HepG2 (cell line): ENCODE data around the gene ITGA7. TPM values are rescaled to one million over a fixed set of nuclear protein-coding genes. Genes with fewer than 3 reads are reported as not detected.

Experiments
- ATAC-seq: fragments of 200-7000 bp; cut with Tn5 transposase; 3 replicates; pipeline ENCODE4 v1.9.1; 2020; ENCODE audit warnings: mild to moderate bottlenecking, moderate library complexity
- BruUV-seq: library from RNA; stranded (reverse); fragments of 400-500 nt; replicated peaks from 2 replicates; lab custom pipeline; 2021; lab: Mats Ljungman, UMichigan
- CTCF ChIA-PET: fragments of 300-600 bp; formaldehyde crosslinking; extraction: SDS; loops from one replicate; lab custom pipeline; 2021; ENCODE audit warnings: low total read pairs, inconsistent platforms, low intra/inter-chr PET ratio; lab: Yijun Ruan, JAX
- POLR2A ChIA-PET: fragments of 350-600 bp; sonication (Branson Sonifier 250); formaldehyde crosslinking; loops from one replicate; lab custom pipeline; 2020; ENCODE audit warnings: antibody characterized with exemption, inconsistent platforms; lab: Yijun Ruan, JAX
- DNase-seq: peaks from one replicate; pipeline ENCODE4 v3.0.0-alpha.2; 2015; ENCODE audit warnings: low spot score
- FAIRE-seq: peaks from 3 replicates; lab custom pipeline; 2011; peaks lifted over from hg19 to GRCh38; lab: Jason Lieb, UNC
- H2AFZ ChIP-seq: one replicate; pipeline ENCODE4 v1.6.1; 2011; ENCODE audit warnings: low read length, inconsistent platforms
- H3K27ac ChIP-seq: fragments of 300-600 bp; 3 replicates; pipeline ENCODE4 v1.8.0; 2011; ENCODE audit warnings: mixed run types, mild to moderate bottlenecking, mixed read lengths, low read length, inconsistent platforms; ENCODE audit not compliant: insufficient read depth; ENCODE audit errors: extremely low read length
- H3K27me3 ChIP-seq, 2 experiments: fragments of 200-600 bp in 1 of 2; 2 replicates in 1 of 2; 3 replicates in 1 of 2; pipeline versions ENCODE4 v1.6.0 to v1.8.0; 2011; ENCODE audit warnings: low read length in 2 of 2, mild to moderate bottlenecking in 2 of 2, moderate library complexity in 2 of 2, inconsistent platforms in 1 of 2; ENCODE audit not compliant: insufficient read depth in 2 of 2, control insufficient read depth in 1 of 2
- H3K36me3 ChIP-seq, 2 experiments: fragments of 200-600 bp in 1 of 2; replicated peaks in 1 of 2; 2 replicates in 1 of 2; 3 replicates in 1 of 2; pipeline versions ENCODE4 v1.5.1 to v1.8.0; 2011; ENCODE audit warnings: low read length in 2 of 2, inconsistent platforms in 1 of 2; ENCODE audit not compliant: insufficient read depth in 2 of 2, control insufficient read depth in 1 of 2
- H3K4me1 ChIP-seq: 2 replicates; pipeline ENCODE4 v1.5.1; 2012; ENCODE audit warnings: low read length, inconsistent platforms; ENCODE audit not compliant: insufficient read depth
- H3K4me2 ChIP-seq: 2 replicates; pipeline ENCODE4 v1.6.0; 2011; ENCODE audit warnings: low read depth, low read length, inconsistent platforms
- H3K4me3 ChIP-seq, 3 experiments: fragments of 200-600 bp in 1 of 3; sonication (generic), shearing (Covaris generic) in 1 of 3; replicated peaks in 1 of 3; 2 replicates each; pipeline ENCODE4 v1.5.1; 2011 to 2016; ENCODE audit warnings: low read length in 3 of 3, inconsistent platforms in 2 of 3, low read depth in 2 of 3, mild to moderate bottlenecking in 2 of 3, control low read depth in 1 of 3, mixed read lengths in 1 of 3; ENCODE audit not compliant: insufficient read depth in 1 of 3
- H3K79me2 ChIP-seq: one replicate; pipeline ENCODE4 v1.6.1; 2011; ENCODE audit warnings: low read length, inconsistent platforms; ENCODE audit not compliant: insufficient read depth
- H3K9ac ChIP-seq: 2 replicates; pipeline ENCODE4 v1.6.0; 2011; ENCODE audit warnings: mild to moderate bottlenecking, low read depth, low read length, inconsistent platforms; ENCODE audit not compliant: insufficient read depth
- H3K9me3 ChIP-seq: 2 replicates; pipeline ENCODE4 v1.5.1; 2012; ENCODE audit warnings: mild to moderate bottlenecking, low read length
- H4K20me1 ChIP-seq: 2 replicates; pipeline ENCODE4 v1.6.0; 2011; ENCODE audit warnings: inconsistent platforms, mild to moderate bottlenecking, low read length, moderate library complexity; ENCODE audit not compliant: insufficient read depth
- NFATC3 ChIP-seq: sonication (generic); formaldehyde crosslinking; IDR thresholded peaks from 2 replicates; pipeline ENCODE4 v1.5.1; 2020; ENCODE audit warnings: mild to moderate bottlenecking, missing genetic modification reagents
- SRSF1 ChIP-seq: fragments of 200-400 bp; formaldehyde crosslinking; optimal IDR thresholded peaks from 2 replicates; pipeline ENCODE3; 2017; ENCODE audit warnings: mild to moderate bottlenecking, low read depth, low read length, moderate library complexity
- ZNF431 ChIP-seq: sonication (generic); formaldehyde crosslinking; IDR thresholded peaks from 2 replicates; pipeline ENCODE4 v1.9.0; 2022; ENCODE audit warnings: missing genetic modification reagents, low read depth, mild to moderate bottlenecking, borderline replicate concordance
- WGBS: methylation state at CpG from one replicate; pipeline ENCODE4 v1.1.6; 2017; ENCODE audit warnings: low lambda C conversion rate; 5-methylcytosine and 5-hydroxymethylcytosine counted together
- in situ Hi-C: cut with HindIII; loops from 2 replicates; pipeline ENCODE4 v1.10.0; 2017; ENCODE audit warnings: low pct_unique_long_range_greater_than_20kb; ENCODE audit not compliant: extremely low pct_ligation_motif_present
- intact Hi-C: fragments of 100-400 bp; cut with micrococcal nuclease; formaldehyde crosslinking; loops from one replicate; pipeline ENCODE4 v1.10.0; 2022; ENCODE audit not compliant: unreplicated experiment
- polyA plus RNA-seq, 8 experiments: library from polyadenylated mRNA; depleted of rRNA in 3 of 8; stranded (reverse) in 7 of 8; unstranded in 1 of 8; fragments of >200 nt; fragmentation: Illumina TruSeq in 4 of 8; extraction: Trizol in 4 of 8; gene quantifications; 2 replicates each; pipeline versions ENCODE4 v1.2.1 to v1.2.3, GENCODE V29; 2011 to 2016; ENCODE audit warnings: low read depth in 4 of 8, missing spikeins in 1 of 8, mixed read lengths in 1 of 8; ENCODE audit not compliant: insufficient read depth in 1 of 8
- total RNA-seq, 5 experiments: library from RNA; depleted of rRNA; stranded (reverse); fragments of >200 nt; fragmentation: Illumina TruSeq; extraction: Trizol; gene quantifications; 2 replicates each; pipeline ENCODE4 v1.2.3, GENCODE V29; 2016; ENCODE audit warnings: low read depth in 1 of 5
- TF ChIP-seq, protein P1 (sequence below): sonication (generic); formaldehyde crosslinking; IDR thresholded peaks from 2 replicates; pipeline ENCODE4 v1.4.0; 2020; ENCODE audit warnings: mild to moderate bottlenecking, missing genetic modification reagents
- TF ChIP-seq, protein P2 (sequence below): sonication (generic); formaldehyde crosslinking; IDR thresholded peaks from 2 replicates; pipeline ENCODE4 v1.8.1; 2023; ENCODE audit warnings: mild to moderate bottlenecking, missing genetic modification reagents

Gene ITGA7
- total and polyA plus RNA-seq, 2 of the 13 experiments (the other 11 are each of a cell fraction or from before 2014, with no cell fraction given): 0.65 to 0.75 TPM

DNA sequence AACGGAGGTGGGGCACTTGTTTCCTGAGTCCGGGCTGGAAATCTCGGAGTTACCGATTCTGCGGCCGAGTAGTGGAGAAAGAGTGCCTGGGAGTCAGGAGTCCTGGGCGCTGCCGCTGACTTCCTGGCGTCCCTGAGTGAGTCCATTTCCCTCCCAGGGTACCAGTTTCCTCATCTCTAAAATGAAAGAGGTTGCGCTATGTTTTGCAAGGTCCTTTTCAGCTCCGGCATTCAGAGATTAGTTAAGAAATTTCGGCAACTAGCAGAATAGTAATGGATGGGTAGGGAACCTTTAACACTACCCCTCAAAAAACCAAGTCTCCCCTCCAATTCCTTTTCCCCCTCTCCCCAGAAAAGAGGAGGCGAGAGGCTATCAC lies 8.9 kb upstream of the ITGA7 start:
- H3K27ac ChIP-seq: peak overlapping the region; percentile 81
- no peaks in the 10 kb centered on the region; a peak in 1 of 5 replicates for H3K36me3 ChIP-seq
- CTCF ChIA-PET: no interaction called here
- peaks cover 0 to 11% of the 10 kb centered on the region in 2 experiments; a peak in 2 of 5 replicates for H3K27me3 ChIP-seq
- ATAC-seq (no peak; the same call in 2 of the 3 replicates), DNase-seq (no peak), FAIRE-seq (no peak)
- H3K4me2 ChIP-seq: peak overlapping the region; percentile 72
- no TSS peak for BruUV-seq
- no peaks in the 10 kb centered on the region for H4K20me1 ChIP-seq
- peak overlapping the region; percentile 79 for H2AFZ ChIP-seq
- intact Hi-C loops (no loop called here), in situ Hi-C loops (no loop called here)
- TF ChIP-seq, protein P1, sequence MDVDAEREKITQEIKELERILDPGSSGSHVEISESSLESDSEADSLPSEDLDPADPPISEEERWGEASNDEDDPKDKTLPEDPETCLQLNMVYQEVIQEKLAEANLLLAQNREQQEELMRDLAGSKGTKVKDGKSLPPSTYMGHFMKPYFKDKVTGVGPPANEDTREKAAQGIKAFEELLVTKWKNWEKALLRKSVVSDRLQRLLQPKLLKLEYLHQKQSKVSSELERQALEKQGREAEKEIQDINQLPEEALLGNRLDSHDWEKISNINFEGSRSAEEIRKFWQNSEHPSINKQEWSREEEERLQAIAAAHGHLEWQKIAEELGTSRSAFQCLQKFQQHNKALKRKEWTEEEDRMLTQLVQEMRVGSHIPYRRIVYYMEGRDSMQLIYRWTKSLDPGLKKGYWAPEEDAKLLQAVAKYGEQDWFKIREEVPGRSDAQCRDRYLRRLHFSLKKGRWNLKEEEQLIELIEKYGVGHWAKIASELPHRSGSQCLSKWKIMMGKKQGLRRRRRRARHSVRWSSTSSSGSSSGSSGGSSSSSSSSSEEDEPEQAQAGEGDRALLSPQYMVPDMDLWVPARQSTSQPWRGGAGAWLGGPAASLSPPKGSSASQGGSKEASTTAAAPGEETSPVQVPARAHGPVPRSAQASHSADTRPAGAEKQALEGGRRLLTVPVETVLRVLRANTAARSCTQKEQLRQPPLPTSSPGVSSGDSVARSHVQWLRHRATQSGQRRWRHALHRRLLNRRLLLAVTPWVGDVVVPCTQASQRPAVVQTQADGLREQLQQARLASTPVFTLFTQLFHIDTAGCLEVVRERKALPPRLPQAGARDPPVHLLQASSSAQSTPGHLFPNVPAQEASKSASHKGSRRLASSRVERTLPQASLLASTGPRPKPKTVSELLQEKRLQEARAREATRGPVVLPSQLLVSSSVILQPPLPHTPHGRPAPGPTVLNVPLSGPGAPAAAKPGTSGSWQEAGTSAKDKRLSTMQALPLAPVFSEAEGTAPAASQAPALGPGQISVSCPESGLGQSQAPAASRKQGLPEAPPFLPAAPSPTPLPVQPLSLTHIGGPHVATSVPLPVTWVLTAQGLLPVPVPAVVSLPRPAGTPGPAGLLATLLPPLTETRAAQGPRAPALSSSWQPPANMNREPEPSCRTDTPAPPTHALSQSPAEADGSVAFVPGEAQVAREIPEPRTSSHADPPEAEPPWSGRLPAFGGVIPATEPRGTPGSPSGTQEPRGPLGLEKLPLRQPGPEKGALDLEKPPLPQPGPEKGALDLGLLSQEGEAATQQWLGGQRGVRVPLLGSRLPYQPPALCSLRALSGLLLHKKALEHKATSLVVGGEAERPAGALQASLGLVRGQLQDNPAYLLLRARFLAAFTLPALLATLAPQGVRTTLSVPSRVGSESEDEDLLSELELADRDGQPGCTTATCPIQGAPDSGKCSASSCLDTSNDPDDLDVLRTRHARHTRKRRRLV (CRISPR knock-in tag): 0 out of 2 replicates have a peak, but pooled peaks have one; percentile 49
- TF ChIP-seq NFATC3 (CRISPR knock-in tag): 0 out of 2 replicates have a peak, but pooled peaks have one; percentile 52
- no peak for TF ChIP-seq ZNF431 (CRISPR knock-in tag)
- TF ChIP-seq, protein P2, sequence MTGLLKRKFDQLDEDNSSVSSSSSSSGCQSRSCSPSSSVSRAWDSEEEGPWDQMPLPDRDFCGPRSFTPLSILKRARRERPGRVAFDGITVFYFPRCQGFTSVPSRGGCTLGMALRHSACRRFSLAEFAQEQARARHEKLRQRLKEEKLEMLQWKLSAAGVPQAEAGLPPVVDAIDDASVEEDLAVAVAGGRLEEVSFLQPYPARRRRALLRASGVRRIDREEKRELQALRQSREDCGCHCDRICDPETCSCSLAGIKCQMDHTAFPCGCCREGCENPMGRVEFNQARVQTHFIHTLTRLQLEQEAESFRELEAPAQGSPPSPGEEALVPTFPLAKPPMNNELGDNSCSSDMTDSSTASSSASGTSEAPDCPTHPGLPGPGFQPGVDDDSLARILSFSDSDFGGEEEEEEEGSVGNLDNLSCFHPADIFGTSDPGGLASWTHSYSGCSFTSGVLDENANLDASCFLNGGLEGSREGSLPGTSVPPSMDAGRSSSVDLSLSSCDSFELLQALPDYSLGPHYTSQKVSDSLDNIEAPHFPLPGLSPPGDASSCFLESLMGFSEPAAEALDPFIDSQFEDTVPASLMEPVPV (CRISPR knock-in tag): 0 out of 2 replicates have a peak, but pooled peaks have one; percentile 18
- peak; percentile 3 for TF ChIP-seq SRSF1
- 14% methylated on average over 13 of the region's 13 CpGs for whole genome bisulfite sequencing
- no peaks in the 10 kb centered on the region for H3K9me3 ChIP-seq
- peaks cover 60% of the 10 kb centered on the region for H3K4me1 ChIP-seq
- H3K9ac ChIP-seq: peak overlapping the region; percentile 80
- POLR2A ChIA-PET: interaction anchor here (1.5 to 1.6 kb wide), 2 partner anchors 10 to 35 kb away, joined by 9 to 15 read pairs; partner anchors contain the start of gene ITGA7
- no peaks in the 10 kb centered on the region for H3K79me2 ChIP-seq
- H3K4me3 ChIP-seq: peak overlapping the region; percentile 77 to 96 (median 84)
